ENCODE measurements around the gene TAS2R20. TPM values are rescaled to one million over a fixed set of nuclear protein-coding genes. Genes with fewer than 3 reads are reported as not detected.

Gene TAS2R20
- total RNA-seq, 1 experiment from 2014 or later: 0.81 TPM

- H3K27ac Mint-ChIP-seq: no peak within 1 kb of the TSS
Observed at GRCh38 chr12:11031307-11031706, 33.2 kb upstream of the TAS2R20 start, which contains the start of gene TAS2R31. TSS of gene TAS2R31 (minus strand) at chr12:11031407. CDS start at chr12:11031335, 72 bp downstream.

DNA sequence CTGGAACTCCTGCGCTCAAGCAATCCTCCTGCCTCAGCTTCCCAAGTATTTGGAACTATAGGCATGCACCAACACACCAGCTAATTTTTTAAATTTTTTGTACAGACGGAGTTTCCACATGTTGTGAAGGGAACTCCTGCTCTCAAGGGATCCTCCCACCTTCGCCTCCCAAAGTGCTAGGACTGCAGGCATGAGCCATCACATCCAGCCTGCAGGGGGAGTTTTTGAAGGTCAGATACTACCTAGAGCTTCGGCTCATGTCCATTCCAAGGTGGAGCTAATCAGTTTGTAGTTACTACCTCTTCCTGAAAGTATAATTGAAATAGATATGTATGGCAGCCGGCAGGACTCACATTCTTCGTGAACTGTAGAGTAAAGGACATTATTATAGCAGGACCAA is 28.0 kb upstream of the TAS2R20 start:
- peak; percentile 45; the same call in 1 of the 2 replicates for TF ChIP-seq CTCF (IDR thresholded peaks at IDR 0.05)
- TF ChIP-seq ZNF138 (CRISPR knock-in tag; conservative IDR thresholded peaks at IDR 0.05): no peak
- Mint-ChIP-seq H3K36me3 (peaks cover 12% of the 10 kb centered on the region), H3K27ac (no peak overlapping the region), H3K4me3 (no peak overlapping the region), H3K9me3 (peaks cover 10% of the 10 kb centered on the region), H3K4me1 (no peaks in the 10 kb centered on the region), H3K27me3 (ENCODE audit: low read depth) (no peaks in the 10 kb centered on the region)
- DNase-seq (ENCODE audit: low spot score) (peak; percentile 63), ATAC-seq (peak; percentile 98)
- CTCF ChIA-PET: interaction anchor here (0.6 to 2.1 kb wide), 11 partner anchors 9 to 274 kb away, joined by 3 to 13 read pairs (median 4); partner anchors contain the start of genes SMIM10L1 and TAS2R42
- POLR2A ChIA-PET: interaction anchor here (1.0 kb wide), 1 partner anchor 16 kb away, joined by 3 read pairs; no protein-coding TSS in a partner anchor

More at GRCh38 chr12:11031307-11031706, 33.2 kb upstream of the TAS2R20 start, which contains the start of gene TAS2R31:
- no peak for ATAC-seq
- TF ChIP-seq NR2C2 (CRISPR knock-in tag; IDR thresholded peaks at IDR 0.05) (no peak), CREB1 (CRISPR knock-in tag; IDR thresholded peaks at IDR 0.05) (no peak), ZNF232 (CRISPR knock-in tag; IDR thresholded peaks at IDR 0.05) (no peak), NFATC4 (CRISPR knock-in tag; IDR thresholded peaks at IDR 0.05) (no peak), ATF1 (CRISPR knock-in tag; IDR thresholded peaks at IDR 0.05) (no peak), RELA (CRISPR knock-in tag; IDR thresholded peaks at IDR 0.05; ENCODE audit: borderline replicate concordance) (no peak), JAZF1 (CRISPR knock-in tag; IDR thresholded peaks at IDR 0.05) (no peak), NFYB (CRISPR knock-in tag; conservative IDR thresholded peaks at IDR 0.05; ENCODE audit: low read depth) (no peak), TCF7 (CRISPR knock-in tag; IDR thresholded peaks at IDR 0.05; ENCODE audit: low read depth) (no peak), FOXK1 (CRISPR knock-in tag; IDR thresholded peaks at IDR 0.05) (no peak), SMAD3 (CRISPR knock-in tag; IDR thresholded peaks at IDR 0.05; ENCODE audit: borderline replicate concordance) (no peak), ZNF423 (CRISPR knock-in tag; IDR thresholded peaks at IDR 0.05) (no peak), ZNF425 (CRISPR knock-in tag; conservative IDR thresholded peaks at IDR 0.05) (no peak), RORB (CRISPR knock-in tag; IDR thresholded peaks at IDR 0.05) (no peak), TEAD4 (CRISPR knock-in tag; IDR thresholded peaks at IDR 0.05) (no peak)
- TF ChIP-seq, protein P1, sequence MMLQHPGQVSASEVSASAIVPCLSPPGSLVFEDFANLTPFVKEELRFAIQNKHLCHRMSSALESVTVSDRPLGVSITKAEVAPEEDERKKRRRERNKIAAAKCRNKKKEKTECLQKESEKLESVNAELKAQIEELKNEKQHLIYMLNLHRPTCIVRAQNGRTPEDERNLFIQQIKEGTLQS (CRISPR knock-in tag; conservative IDR thresholded peaks at IDR 0.05): no peak
- TF ChIP-seq, protein P2, sequence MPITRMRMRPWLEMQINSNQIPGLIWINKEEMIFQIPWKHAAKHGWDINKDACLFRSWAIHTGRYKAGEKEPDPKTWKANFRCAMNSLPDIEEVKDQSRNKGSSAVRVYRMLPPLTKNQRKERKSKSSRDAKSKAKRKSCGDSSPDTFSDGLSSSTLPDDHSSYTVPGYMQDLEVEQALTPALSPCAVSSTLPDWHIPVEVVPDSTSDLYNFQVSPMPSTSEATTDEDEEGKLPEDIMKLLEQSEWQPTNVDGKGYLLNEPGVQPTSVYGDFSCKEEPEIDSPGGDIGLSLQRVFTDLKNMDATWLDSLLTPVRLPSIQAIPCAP (CRISPR knock-in tag; IDR thresholded peaks at IDR 0.05): no peak
- TF ChIP-seq, protein P3, sequence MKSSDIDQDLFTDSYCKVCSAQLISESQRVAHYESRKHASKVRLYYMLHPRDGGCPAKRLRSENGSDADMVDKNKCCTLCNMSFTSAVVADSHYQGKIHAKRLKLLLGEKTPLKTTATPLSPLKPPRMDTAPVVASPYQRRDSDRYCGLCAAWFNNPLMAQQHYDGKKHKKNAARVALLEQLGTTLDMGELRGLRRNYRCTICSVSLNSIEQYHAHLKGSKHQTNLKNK (CRISPR knock-in tag; IDR thresholded peaks at IDR 0.05): no peak
- TF ChIP-seq, protein P4, sequence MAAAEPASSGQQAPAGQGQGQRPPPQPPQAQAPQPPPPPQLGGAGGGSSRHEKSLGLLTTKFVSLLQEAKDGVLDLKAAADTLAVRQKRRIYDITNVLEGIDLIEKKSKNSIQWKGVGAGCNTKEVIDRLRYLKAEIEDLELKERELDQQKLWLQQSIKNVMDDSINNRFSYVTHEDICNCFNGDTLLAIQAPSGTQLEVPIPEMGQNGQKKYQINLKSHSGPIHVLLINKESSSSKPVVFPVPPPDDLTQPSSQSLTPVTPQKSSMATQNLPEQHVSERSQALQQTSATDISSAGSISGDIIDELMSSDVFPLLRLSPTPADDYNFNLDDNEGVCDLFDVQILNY (CRISPR knock-in tag; IDR thresholded peaks at IDR 0.05): no peak
- POLR2A ChIA-PET: no interaction called here
- H3K4me3 Mint-ChIP-seq: no peak within 1 kb of the TSS
- no peaks in the 10 kb centered on the region for H3K4me1 Mint-ChIP-seq
- CTCF ChIA-PET: interaction anchor here (0.6 kb wide), 1 partner anchor 657 kb away, joined by 3 read pairs; no protein-coding TSS in a partner anchor
- H3K27me3 Mint-ChIP-seq (ENCODE audit: low read depth): no peaks in the 10 kb centered on the region
- no peak for DNase-seq (ENCODE audit: low spot score)
- H3K9me3 Mint-ChIP-seq: peaks cover 13% of the 10 kb centered on the region
- H3K36me3 Mint-ChIP-seq: peaks cover 16% of the 10 kb centered on the region
